HepG2 (cell line): Measurements from ENCODE around the gene RUVBL2. TPM values are rescaled to one million over a fixed set of nuclear protein-coding genes. Genes with fewer than 3 reads are reported as not detected.

Experiments
- BRF2 ChIP-seq: sonication (generic); formaldehyde crosslinking; IDR thresholded peaks from 2 replicates; pipeline ENCODE4 v1.8.1; 2022; ENCODE audit warnings: mild to moderate bottlenecking, missing genetic modification reagents
- CEBPB ChIP-seq: IDR thresholded peaks from 2 replicates; pipeline ENCODE4 v1.6.1; 2011; ENCODE audit warnings: low read depth, low read length, improper control_type of control experiment, borderline replicate concordance
- DBP ChIP-seq: sonication (generic); formaldehyde crosslinking; IDR thresholded peaks from 2 replicates; pipeline ENCODE4 v1.4.0; 2020; ENCODE audit warnings: missing genetic modification reagents; ENCODE audit errors: not compliant biosample characterization
- FOXP4 ChIP-seq: sonication (generic); formaldehyde crosslinking; IDR thresholded peaks from 2 replicates; pipeline ENCODE4 v1.4.0; 2020; ENCODE audit warnings: missing genetic modification reagents
- GPBP1L1 ChIP-seq: sonication (generic); formaldehyde crosslinking; IDR thresholded peaks from 2 replicates; pipeline ENCODE4 v1.5.0; 2020; ENCODE audit warnings: mild to moderate bottlenecking, missing genetic modification reagents
- KDM4B ChIP-seq: sonication (generic); formaldehyde crosslinking; IDR thresholded peaks from 2 replicates; pipeline ENCODE4 v1.4.0; 2020; ENCODE audit warnings: missing genetic modification reagents
- KLF6 ChIP-seq: IDR thresholded peaks from 2 replicates; pipeline ENCODE4 v1.8.0; 2016; ENCODE audit warnings: missing biosample characterization, missing genetic modification reagents
- MTA1 ChIP-seq: sonication (generic); formaldehyde crosslinking; IDR thresholded peaks from 2 replicates; pipeline ENCODE4 v1.4.0; 2020; ENCODE audit warnings: missing genetic modification reagents, mild to moderate bottlenecking, borderline replicate concordance
- NKX3-1 ChIP-seq: sonication (generic); formaldehyde crosslinking; IDR thresholded peaks from 2 replicates; pipeline ENCODE4 v1.5.0; 2020; ENCODE audit warnings: missing genetic modification reagents
- NR2C2 ChIP-seq: sonication (generic); formaldehyde crosslinking; IDR thresholded peaks from 2 replicates; pipeline ENCODE4 v1.4.0; 2020; ENCODE audit warnings: missing genetic modification reagents, mild to moderate bottlenecking, moderate library complexity, borderline replicate concordance
- POLR2A ChIP-seq, 2 experiments: IDR thresholded peaks; 2 replicates each; pipeline ENCODE4 v1.6.1; 2011; ENCODE audit warnings: low read depth in 2 of 2, low read length in 2 of 2, mild to moderate bottlenecking in 1 of 2, moderate library complexity in 1 of 2; ENCODE audit not compliant: insufficient read depth in 1 of 2
- SKI ChIP-seq: fragments of 450-650 bp; IDR thresholded peaks from one replicate; pipeline ENCODE4 v1.6.1; 2018; ENCODE audit warnings: mild to moderate bottlenecking; ENCODE audit not compliant: partially characterized antibody
- TFE3 ChIP-seq: IDR thresholded peaks from 2 replicates; pipeline ENCODE4 v1.6.1; 2016
- ZBTB20 ChIP-seq: sonication (generic); formaldehyde crosslinking; IDR thresholded peaks from 2 replicates; pipeline ENCODE4 v1.8.1; 2023; ENCODE audit warnings: missing genetic modification reagents, low read depth, mild to moderate bottlenecking, borderline replicate concordance
- ZNF275 ChIP-seq: sonication (generic); formaldehyde crosslinking; IDR thresholded peaks from 2 replicates; pipeline ENCODE4 v1.8.0; 2022; ENCODE audit warnings: missing genetic modification reagents, mild to moderate bottlenecking, inconsistent platforms, borderline replicate concordance
- ZNF431 ChIP-seq: sonication (generic); formaldehyde crosslinking; IDR thresholded peaks from 2 replicates; pipeline ENCODE4 v1.9.0; 2022; ENCODE audit warnings: missing genetic modification reagents, low read depth, mild to moderate bottlenecking, borderline replicate concordance
- polyA plus RNA-seq, 8 experiments: library from polyadenylated mRNA; depleted of rRNA in 3 of 8; stranded (reverse) in 7 of 8; unstranded in 1 of 8; fragments of >200 nt; fragmentation: Illumina TruSeq in 4 of 8; extraction: Trizol in 4 of 8; gene quantifications; 2 replicates each; pipeline versions ENCODE4 v1.2.1 to v1.2.3, GENCODE V29; 2011 to 2016; ENCODE audit warnings: low read depth in 4 of 8, missing spikeins in 1 of 8, mixed read lengths in 1 of 8; ENCODE audit not compliant: insufficient read depth in 1 of 8
- total RNA-seq, 5 experiments: library from RNA; depleted of rRNA; stranded (reverse); fragments of >200 nt; fragmentation: Illumina TruSeq; extraction: Trizol; gene quantifications; 2 replicates each; pipeline ENCODE4 v1.2.3, GENCODE V29; 2016; ENCODE audit warnings: low read depth in 1 of 5

Gene RUVBL2
- total and polyA plus RNA-seq, 2 of the 13 experiments (the other 11 are each of a cell fraction or from before 2014, with no cell fraction given), result 120 to 122 TPM

GRCh38 chr19:48965040-48965805 lies 28.5 kb upstream of the RUVBL2 start, which contains the start of gene FTL (continued):
- peak; percentile 75; the same call in 1 of the 2 replicates for TF ChIP-seq BRF2 (CRISPR knock-in tag)
- peak; percentile 60; the same call in 1 of the 2 replicates for TF ChIP-seq NR2C2
- peak; percentile 99 to 100 for TF ChIP-seq POLR2A (IDR thresholded peaks at IDR 0.05; ENCODE audit: insufficient read depth in 1 of 2, low read depth in 2 of 2, low read length in 2 of 2)
- no peak for TF ChIP-seq DBP (CRISPR knock-in tag)
- no peak; the same call in 1 of the 2 replicates for TF ChIP-seq MTA1 (CRISPR knock-in tag)
- TF ChIP-seq ZNF275 (CRISPR knock-in tag), result peak; percentile 90; the same call in 1 of the 2 replicates
- TF ChIP-seq GPBP1L1, result no peak
- TF ChIP-seq SKI, result peak; percentile 54
- peak; percentile 98 for TF ChIP-seq NKX3-1 (CRISPR knock-in tag)
- peak; percentile 74; the same call in 1 of the 2 replicates for TF ChIP-seq KDM4B (CRISPR knock-in tag)
- peak; percentile 99 for TF ChIP-seq KLF6 (CRISPR knock-in tag)
- peak; percentile 97 for TF ChIP-seq TFE3 (CRISPR knock-in tag)
- TF ChIP-seq ZNF431 (CRISPR knock-in tag), result peak; percentile 86; the same call in 1 of the 2 replicates
- 0 out of 2 replicates have a peak, but pooled peaks have one; percentile 60 for TF ChIP-seq ZBTB20
- TF ChIP-seq CEBPB, result peak; percentile 85
- peak; percentile 72; the same call in 1 of the 2 replicates for TF ChIP-seq FOXP4 (CRISPR knock-in tag)
